Hepatocyte (in vitro differentiated cells): ENCODE results near the gene ENTR1.

Experiments used
- CTCF ChIP-seq: fragments of 200-600 bp; sonication (generic); IDR thresholded peaks from 2 replicates; pipeline ENCODE4 v1.5.1; 2016; ENCODE audit warnings: antibody characterized with exemption, mild to moderate bottlenecking; ENCODE audit not compliant: poor library complexity
- EZH2phosphoT487 ChIP-seq: fragments of 200-600 bp; sonication (generic); IDR thresholded peaks from one replicate; pipeline ENCODE4 v1.6.1; 2018; ENCODE audit warnings: antibody characterized with exemption, mild to moderate bottlenecking, low read depth, moderate library complexity; ENCODE audit not compliant: unreplicated experiment, severe bottlenecking

GRCh38 chr9:136412962-136413361 lies 2.5 kb upstream of the ENTR1 start:
- TF ChIP-seq CTCF = no peak
- TF ChIP-seq EZH2phosphoT487 = no peak
